ENCODE results near the gene CABLES2. TPM values are rescaled to one million over a fixed set of nuclear protein-coding genes. Genes with fewer than 3 reads are reported as not detected.
A peak's percentile ranks its signal among the peaks of the same experiment; 100 is the strongest.

CABLES2 gene
- total RNA-seq, 1 donor from 2014 or later: 0.43 TPM

DNA sequence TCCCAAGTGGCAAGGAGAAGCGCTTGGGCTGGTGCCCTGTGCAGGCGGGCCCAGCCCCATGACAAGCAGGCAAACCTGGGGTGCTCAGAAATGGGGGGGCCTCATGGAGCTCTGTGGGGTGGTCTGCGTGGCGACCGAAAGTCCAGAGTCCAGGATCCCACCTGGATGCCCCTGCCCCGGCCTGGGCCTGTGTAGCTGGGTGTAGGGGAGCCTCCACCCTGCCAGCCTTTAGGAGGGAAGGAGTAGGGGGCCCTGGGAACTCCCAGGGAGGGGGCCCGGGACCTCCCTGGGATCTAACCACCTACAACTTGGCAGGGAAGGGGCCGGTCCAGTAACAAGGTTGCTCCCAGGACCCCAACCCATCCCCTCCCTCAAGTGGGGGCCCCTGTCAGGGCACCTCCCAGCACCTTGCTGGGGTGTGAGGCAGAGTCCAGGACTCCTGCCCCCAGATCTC lies 35.5 kb downstream of the CABLES2 start:
- H3K4me1 ChIP-seq: peaks cover 28 to 66% of the 10 kb centered on the region in 2 donors
- peak overlapping the region; percentile 78 to 98 for H3K27ac ChIP-seq

DNA sequence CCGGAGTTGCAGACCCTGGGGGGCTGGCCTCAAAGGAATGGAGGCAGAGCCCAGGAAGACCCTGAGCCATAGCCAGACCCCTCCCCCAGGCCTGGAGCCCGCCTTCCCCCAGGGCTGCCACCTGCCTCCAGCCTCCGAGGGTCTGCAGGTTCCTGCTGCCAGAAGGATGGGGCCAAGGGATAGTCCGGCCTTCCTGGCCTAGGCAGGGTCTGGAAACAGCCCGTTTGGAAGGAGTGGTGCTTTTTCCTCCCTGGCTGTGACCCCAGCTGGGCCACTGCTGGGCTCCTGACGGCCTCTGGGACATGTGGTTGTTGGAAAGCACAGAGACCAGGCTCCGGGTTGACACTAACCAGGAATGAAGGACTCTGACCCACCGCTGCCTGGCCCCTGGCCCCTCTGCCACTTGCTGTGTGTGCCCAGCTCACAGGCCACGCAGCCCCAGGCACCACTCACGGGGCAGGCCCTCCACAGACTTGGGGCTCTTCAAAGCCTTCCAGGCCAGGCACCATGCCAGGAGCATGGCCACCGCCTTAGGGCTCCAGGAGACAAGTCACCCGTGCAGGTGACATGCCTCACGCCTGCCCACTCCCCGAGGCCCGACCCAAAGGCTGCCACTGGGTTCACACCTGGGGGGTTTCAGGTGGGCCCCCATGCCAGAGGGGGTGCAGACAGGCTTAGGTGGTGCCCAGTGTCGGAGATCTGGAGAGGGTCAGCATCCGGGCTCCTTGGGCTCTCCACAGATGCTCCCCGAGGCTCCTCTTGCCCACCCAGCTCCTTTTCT lies 36.1 kb downstream of the CABLES2 start:
- Histone ChIP-seq H3K27ac (peak overlapping the region; percentile 78 to 98), H3K9me3 (no peaks in the 10 kb centered on the region), H3K4me3 (no peak overlapping the region), H3K36me3 (no peaks in the 10 kb centered on the region), H3K4me1 (peaks cover 27 to 64% of the 10 kb centered on the region in 2 donors), H3K27me3 (no peaks in the 10 kb centered on the region)
- DNase-seq (ENCODE audit: low spot score in 2 of 2): no peak
- intact Hi-C loops (cut with DNase I): loop anchor here (10.0 kb wide), 1 partner anchor 226 kb away; the partner anchor contains the start of genes PSMA7 and SS18L1
- TF ChIP-seq, protein P1, sequence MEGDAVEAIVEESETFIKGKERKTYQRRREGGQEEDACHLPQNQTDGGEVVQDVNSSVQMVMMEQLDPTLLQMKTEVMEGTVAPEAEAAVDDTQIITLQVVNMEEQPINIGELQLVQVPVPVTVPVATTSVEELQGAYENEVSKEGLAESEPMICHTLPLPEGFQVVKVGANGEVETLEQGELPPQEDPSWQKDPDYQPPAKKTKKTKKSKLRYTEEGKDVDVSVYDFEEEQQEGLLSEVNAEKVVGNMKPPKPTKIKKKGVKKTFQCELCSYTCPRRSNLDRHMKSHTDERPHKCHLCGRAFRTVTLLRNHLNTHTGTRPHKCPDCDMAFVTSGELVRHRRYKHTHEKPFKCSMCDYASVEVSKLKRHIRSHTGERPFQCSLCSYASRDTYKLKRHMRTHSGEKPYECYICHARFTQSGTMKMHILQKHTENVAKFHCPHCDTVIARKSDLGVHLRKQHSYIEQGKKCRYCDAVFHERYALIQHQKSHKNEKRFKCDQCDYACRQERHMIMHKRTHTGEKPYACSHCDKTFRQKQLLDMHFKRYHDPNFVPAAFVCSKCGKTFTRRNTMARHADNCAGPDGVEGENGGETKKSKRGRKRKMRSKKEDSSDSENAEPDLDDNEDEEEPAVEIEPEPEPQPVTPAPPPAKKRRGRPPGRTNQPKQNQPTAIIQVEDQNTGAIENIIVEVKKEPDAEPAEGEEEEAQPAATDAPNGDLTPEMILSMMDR (IDR thresholded peaks at IDR 0.05): no peak

More for the DNA sequence above, 35.5 kb downstream of the CABLES2 start:
- Histone ChIP-seq H3K4me3 (no peak overlapping the region), H3K9me3 (no peaks in the 10 kb centered on the region), H3K36me3 (no peaks in the 10 kb centered on the region), H3K27me3 (no peaks in the 10 kb centered on the region)
- TF ChIP-seq, protein P1 (IDR thresholded peaks at IDR 0.05): no peak
- intact Hi-C loops (cut with DNase I): loop anchor here (10.0 kb wide), 1 partner anchor 227 kb away; the partner anchor contains the start of genes PSMA7 and SS18L1
- DNase-seq (ENCODE audit: low spot score in 2 of 2): no peak

DNA sequence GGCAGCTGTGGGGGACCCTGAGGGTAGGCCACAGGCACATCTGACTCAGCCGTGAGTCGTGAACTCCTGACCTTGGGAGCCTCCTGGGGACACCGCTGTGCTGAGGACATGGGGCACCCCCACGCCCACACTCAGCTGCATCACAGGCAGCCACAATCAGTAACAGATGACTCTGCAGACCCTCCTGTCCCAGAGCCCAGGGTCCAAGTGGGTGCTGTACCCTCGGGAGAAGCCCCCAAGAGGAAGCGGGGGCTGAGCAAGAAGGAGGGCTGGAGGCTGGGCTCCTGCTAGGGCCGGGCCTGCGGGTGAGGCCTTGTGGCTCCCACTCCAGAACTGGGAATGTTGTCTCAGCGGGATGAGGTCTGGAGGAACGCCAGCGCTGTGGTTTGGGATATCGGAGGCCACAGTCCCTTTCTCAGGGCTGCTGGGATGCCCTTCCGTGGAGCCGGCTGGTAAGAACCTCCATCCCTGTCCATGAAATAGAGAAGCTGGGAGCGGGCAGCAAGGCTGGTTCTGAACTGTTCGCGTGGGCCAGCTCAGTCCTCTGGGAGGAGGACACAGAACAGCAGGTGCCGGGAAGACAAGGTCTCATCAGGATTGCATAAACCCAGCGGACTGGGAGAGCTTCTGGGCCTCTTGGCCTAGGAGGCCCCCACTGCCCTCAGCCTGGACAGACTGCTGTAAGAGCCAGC lies 36.8 kb downstream of the CABLES2 start:
- intact Hi-C loops (cut with DNase I): loop anchor here (10.0 kb wide), 1 partner anchor 225 kb away; the partner anchor contains the start of genes PSMA7 and SS18L1
- H3K27ac ChIP-seq: peak overlapping the region; percentile 78 to 98
- TF ChIP-seq, protein P1 (IDR thresholded peaks at IDR 0.05): no peak
- no peaks in the 10 kb centered on the region for H3K9me3 ChIP-seq
- no peaks in the 10 kb centered on the region for H3K36me3 ChIP-seq
- peaks cover 35 to 67% of the 10 kb centered on the region in 2 donors for H3K4me1 ChIP-seq
- no peak overlapping the region for H3K4me3 ChIP-seq
- no peak for DNase-seq (ENCODE audit: low spot score in 2 of 2)
- no peaks in the 10 kb centered on the region for H3K27me3 ChIP-seq

DNA sequence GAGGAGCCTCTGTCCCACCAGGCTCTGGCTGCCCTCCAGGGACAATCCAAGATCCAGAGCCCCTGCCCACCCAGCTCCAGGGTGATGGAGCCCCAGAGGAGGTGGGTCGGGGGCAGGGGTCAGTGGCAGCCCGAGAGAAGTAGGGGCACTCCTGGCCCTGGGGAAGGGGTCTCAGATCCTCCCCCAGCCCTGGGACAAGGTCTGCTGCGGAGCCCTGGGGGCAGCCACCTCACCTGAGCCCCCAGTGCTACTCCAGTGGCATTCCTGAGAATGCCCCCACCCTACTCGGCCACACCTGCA lies 37.3 kb downstream of the CABLES2 start:
- intact Hi-C loops (cut with DNase I): loop anchor here (2.0 to 10.0 kb wide), 2 partner anchors 15 to 225 kb away; partner anchors contain the start of genes PSMA7 and SS18L1
- peaks cover 37 to 65% of the 10 kb centered on the region in 2 donors for H3K4me1 ChIP-seq
- H3K9me3 ChIP-seq: no peaks in the 10 kb centered on the region
- DNase-seq (ENCODE audit: low spot score in 2 of 2): no peak
- no peak overlapping the region for H3K4me3 ChIP-seq
- no peaks in the 10 kb centered on the region for H3K27me3 ChIP-seq
- H3K27ac ChIP-seq: peak overlapping the region; percentile 78 to 98
- no peaks in the 10 kb centered on the region for H3K36me3 ChIP-seq
- TF ChIP-seq, protein P1 (IDR thresholded peaks at IDR 0.05): no peak

DNA sequence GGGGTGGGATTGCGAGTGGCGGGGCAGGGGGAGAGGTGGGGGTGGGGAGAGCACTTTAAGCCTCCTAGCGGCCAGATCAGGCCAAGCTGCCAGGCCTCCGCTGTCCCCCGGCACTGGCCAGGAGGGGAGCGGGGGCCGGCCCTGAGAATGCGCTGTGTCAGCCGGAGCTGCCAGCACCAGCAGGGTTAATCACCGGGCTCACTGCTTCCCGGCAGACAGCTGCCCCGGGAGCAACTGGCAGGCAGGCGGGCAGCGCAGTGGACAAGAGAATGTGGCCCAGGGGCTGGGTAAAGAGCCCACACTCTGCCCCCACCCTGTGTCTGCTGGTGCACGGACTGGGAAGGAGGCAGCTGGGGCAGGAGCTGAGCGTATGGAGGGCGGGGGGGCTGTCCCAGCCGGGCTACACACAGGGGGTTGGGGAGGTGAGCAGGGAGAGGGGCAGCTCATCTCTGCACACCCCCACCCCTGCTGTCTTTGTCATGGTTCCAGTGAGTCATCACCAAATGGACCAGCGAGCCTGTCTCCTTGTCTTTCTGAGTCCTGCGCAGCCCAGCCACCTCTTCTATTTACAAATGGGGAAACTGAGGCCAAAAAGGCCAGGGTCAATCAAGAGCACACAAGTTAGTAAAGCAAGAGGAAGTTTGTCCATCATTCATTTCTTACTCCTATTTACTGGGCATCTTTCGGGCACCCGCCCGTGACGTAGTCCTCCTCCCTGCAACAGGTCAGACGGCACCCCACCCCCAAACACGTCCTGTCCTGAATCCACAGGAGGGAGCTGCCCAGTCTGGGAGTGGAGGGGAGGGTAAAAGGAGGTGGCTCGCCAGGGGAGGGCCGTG lies 37.9 kb downstream of the CABLES2 start:
- no peaks in the 10 kb centered on the region for H3K36me3 ChIP-seq
- H3K4me1 ChIP-seq: peaks cover 40 to 64% of the 10 kb centered on the region in 2 donors
- H3K27ac ChIP-seq: peak overlapping the region; percentile 78 to 98
- TF ChIP-seq, protein P1 (IDR thresholded peaks at IDR 0.05): peak in 2 of 3 experiments; percentile 22 to 51
- peak overlapping the region; percentile 94 to 98 for H3K4me3 ChIP-seq
- no peaks in the 10 kb centered on the region for H3K9me3 ChIP-seq
- DNase-seq (ENCODE audit: low spot score in 2 of 2): no peak
- intact Hi-C loops (cut with DNase I): loop anchor here (2.0 kb wide), 1 partner anchor 14 kb away; no protein-coding TSS in a partner anchor
- no peaks in the 10 kb centered on the region for H3K27me3 ChIP-seq

All from ascending aorta (tissue), 2 donors.